Aorta (tissue), 5 donors: Measurements from ENCODE around the gene USP12. TPM values are rescaled to one million over a fixed set of nuclear protein-coding genes. Genes with fewer than 3 reads are reported as not detected.

Experiments used
- ATAC-seq: fragments of 200-7000 bp; cut with Tn5 transposase; one replicate; pipeline ENCODE4 v1.9.1; 2022; ENCODE audit warnings: moderate library complexity; ENCODE audit not compliant: low FRiP score
- DNase-seq, 2 donors: peaks; one replicate each; pipeline ENCODE4 v3.0.0-alpha.2; 2020
- H3K27ac ChIP-seq, 2 donors: one replicate each; pipeline ENCODE4 v1.5.1; 2013; ENCODE audit warnings: low read length in 2 of 2, mild to moderate bottlenecking in 2 of 2, moderate library complexity in 2 of 2, control low read depth in 1 of 2, inconsistent platforms in 1 of 2, low read depth in 1 of 2
- H3K27me3 ChIP-seq, 2 donors: one replicate each; pipeline ENCODE4 v1.6.1; 2013; ENCODE audit warnings: control low read depth in 1 of 2, low read length in 1 of 2, mild to moderate bottlenecking in 1 of 2, moderate library complexity in 1 of 2; ENCODE audit not compliant: insufficient read depth in 2 of 2, control insufficient read depth in 1 of 2
- H3K36me3 ChIP-seq, 2 donors: one replicate each; pipeline ENCODE4 v1.6.1; 2013; ENCODE audit warnings: control low read depth in 1 of 2, low read length in 1 of 2, mild to moderate bottlenecking in 1 of 2; ENCODE audit not compliant: insufficient read depth in 2 of 2, control insufficient read depth in 1 of 2
- H3K4me1 ChIP-seq, 2 donors: one replicate each; pipeline ENCODE4 v1.6.1; 2013; ENCODE audit warnings: low read length in 2 of 2, control low read depth in 1 of 2, mild to moderate bottlenecking in 1 of 2, moderate library complexity in 1 of 2; ENCODE audit not compliant: insufficient read depth in 2 of 2, control insufficient read depth in 1 of 2
- H3K4me3 ChIP-seq, 2 donors: one replicate each; pipeline ENCODE4 v1.5.1; 2013; ENCODE audit warnings: low read length in 2 of 2, control low read depth in 1 of 2, mild to moderate bottlenecking in 1 of 2
- H3K9me3 ChIP-seq: one replicate; pipeline ENCODE4 v1.6.1; 2013; ENCODE audit warnings: mild to moderate bottlenecking, low read length; ENCODE audit not compliant: control insufficient read depth
- WGBS, 2 donors: extraction: QIAGEN DNeasy Blood & Tissue Kit; methylation state at CpG; one replicate each; pipeline ENCODE4 v1.1.7; 2013; 5-methylcytosine and 5-hydroxymethylcytosine counted together
- intact Hi-C, 2 donors: fragments of 100-400 bp; cut with DNase I; formaldehyde crosslinking; loops; one replicate each; pipeline versions ENCODE4 v1.14.2 to v1.15.0; 2022
- polyA plus RNA-seq, 2 donors: library from polyadenylated mRNA; stranded (reverse); fragments of 200-250 nt; gene quantifications; one replicate each; pipeline ENCODE4 v1.2.3, GENCODE V29; 2013
- total RNA-seq, 2 donors: library from RNA; stranded (reverse); fragmentation: NEBNext Ultra II Directional; extraction: Animal tissue kit (Norgen Biotek cat#: 25700); gene quantifications; one replicate each; pipeline ENCODE4 v1.2.1, GENCODE V29; 2021
- donor health status: healthy with polysubstance abuse.
- donor health status: Bipolar disorder and iron deficiency.
- donor health status: DM: no; HTN: no; CAD: no.
- donor health status: DM: no; HTN: no; CAD: no.
- donor health status: DM: yes; HTN: yes; CAD: no.

Gene USP12
- total and polyA plus RNA-seq, 4 donors, result 18.2 to 47.2 (median 39.6) TPM

DNA sequence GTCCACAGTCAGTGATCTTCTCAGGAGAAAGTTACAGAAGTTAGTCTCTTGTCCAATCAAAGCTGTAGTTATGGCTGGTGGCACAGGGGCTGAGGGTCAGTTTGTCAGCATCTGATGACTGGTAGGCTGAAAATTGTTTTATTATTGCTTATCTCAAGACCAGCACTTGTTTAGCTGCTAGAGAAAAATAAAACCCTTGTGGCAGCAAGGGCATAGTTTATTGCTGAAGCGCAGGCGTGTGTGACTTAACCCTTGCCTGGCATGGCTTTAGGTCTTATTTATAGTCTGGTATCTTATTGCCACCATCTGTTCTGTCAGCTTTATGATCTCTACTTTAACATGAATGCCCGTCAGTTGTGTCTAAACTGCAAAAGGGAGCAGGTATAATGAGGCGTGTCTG is 154.7 kb downstream of the USP12 start:
- intact Hi-C loops, result no loop called here

More for the DNA sequence above, 154.7 kb downstream of the USP12 start:
- WGBS, 2 donors, result 56% methylated on average over 4 of the region's 4 CpGs
- DNase-seq (no peak), ATAC-seq (no peak)
- no peaks in the 10 kb centered on the region for H3K9me3 ChIP-seq
- H3K27me3 ChIP-seq, result no peaks in the 10 kb centered on the region
- no peak overlapping the region for H3K27ac ChIP-seq
- no peaks in the 10 kb centered on the region for H3K36me3 ChIP-seq
- H3K4me1 ChIP-seq, result no peaks in the 10 kb centered on the region
- H3K4me3 ChIP-seq, result no peak overlapping the region

Other genes starting within 250 kb of the USP12 start
- 100 to 1,000 TPM; 828 to 889 TPM for gene RPL21, start 79.7 kb upstream of the USP12 start, total RNA-seq
- 1,000 to 10,000 TPM; 1,443 to 3,537 TPM for gene RPL21, start 79.7 kb upstream of the USP12 start, polyA plus RNA-seq
- 10 to 100 TPM; 40.5 to 58.2 TPM for gene RASL11A, start 99.0 kb upstream of the USP12 start, total RNA-seq
- gene RASL11A, start 99.0 kb upstream of the USP12 start, polyA plus RNA-seq, result 10 to 100 TPM; 55.3 to 90.9 TPM